Loucy (cell line): Measurements from ENCODE around the gene PRDX3.

Source experiments
- H2AFZ ChIP-seq: fragments of 200-600 bp; sonication (generic); 2 replicates; pipeline ENCODE4 v1.6.0; 2016; ENCODE audit warnings: antibody characterized with exemption, mild to moderate bottlenecking, low read length, moderate library complexity
- H3F3A ChIP-seq: fragments of 200-600 bp; 2 replicates; pipeline ENCODE4 v1.6.0; 2016; ENCODE audit warnings: antibody characterized with exemption, low read depth, mild to moderate bottlenecking
- H3K27me3 ChIP-seq: fragments of 200-600 bp; sonication (generic); 2 replicates; pipeline ENCODE4 v1.6.1; 2014; ENCODE audit warnings: low read length, mild to moderate bottlenecking; ENCODE audit not compliant: insufficient read depth, poor library complexity, severe bottlenecking
- H3K36me3 ChIP-seq: fragments of 200-600 bp; sonication (generic); 2 replicates; pipeline ENCODE4 v1.6.1; 2016; ENCODE audit warnings: low read length; ENCODE audit not compliant: insufficient read depth
- H3K4me1 ChIP-seq: fragments of 200-600 bp; sonication (generic); 2 replicates; pipeline ENCODE4 v1.5.1; 2014; ENCODE audit warnings: low read length, mild to moderate bottlenecking; ENCODE audit not compliant: insufficient read depth, poor library complexity, severe bottlenecking
- H3K4me2 ChIP-seq: fragments of 200-600 bp; sonication (generic); 2 replicates; pipeline ENCODE4 v1.6.0; 2014; ENCODE audit warnings: antibody characterized with exemption, low read length, low read depth, mild to moderate bottlenecking; ENCODE audit not compliant: poor library complexity, severe bottlenecking
- H3K4me3 ChIP-seq: fragments of 200-600 bp; sonication (generic); 2 replicates; pipeline ENCODE4 v1.5.1; 2014; ENCODE audit warnings: low read length, mild to moderate bottlenecking, mixed read lengths; ENCODE audit not compliant: poor library complexity, severe bottlenecking
- H3K79me2 ChIP-seq: fragments of 200-600 bp; sonication (generic); 2 replicates; pipeline ENCODE4 v1.6.1; 2014; ENCODE audit warnings: low read length; ENCODE audit not compliant: insufficient read depth
- H3K9ac ChIP-seq: fragments of 200-600 bp; sonication (generic); 2 replicates; pipeline ENCODE4 v1.6.0; 2014; ENCODE audit warnings: mild to moderate bottlenecking, low read depth, low read length, moderate library complexity; ENCODE audit not compliant: poor library complexity, severe bottlenecking
- H3K9me2 ChIP-seq: fragments of 200-600 bp; sonication (generic); replicated peaks from 2 replicates; pipeline ENCODE4 v1.6.1; 2016; ENCODE audit warnings: low read depth, low read length, mixed read lengths
- H3K9me3 ChIP-seq: fragments of 200-600 bp; sonication (generic); 2 replicates; pipeline ENCODE4 v1.6.1; 2014; ENCODE audit warnings: mild to moderate bottlenecking, antibody characterized with exemption, low read length, low read depth; ENCODE audit not compliant: insufficient read depth
- H4K20me1 ChIP-seq: fragments of 200-600 bp; sonication (generic); 2 replicates; pipeline ENCODE4 v1.6.0; 2014; ENCODE audit warnings: antibody characterized with exemption, low read length, mild to moderate bottlenecking; ENCODE audit not compliant: insufficient read depth, poor library complexity, severe bottlenecking
- EZH2phosphoT487 ChIP-seq: fragments of 200-600 bp; IDR thresholded peaks from 2 replicates; pipeline ENCODE4 v1.6.1; 2018; ENCODE audit warnings: antibody characterized with exemption, mild to moderate bottlenecking, moderate library complexity, borderline replicate concordance
- TF ChIP-seq, protein P1 (sequence below): fragments of 200-600 bp; sonication (generic); conservative IDR thresholded peaks from 2 replicates; pipeline ENCODE4 v1.5.1; 2014; ENCODE audit warnings: mild to moderate bottlenecking, antibody characterized with exemption, low read length

PRDX3 gene

DNA sequence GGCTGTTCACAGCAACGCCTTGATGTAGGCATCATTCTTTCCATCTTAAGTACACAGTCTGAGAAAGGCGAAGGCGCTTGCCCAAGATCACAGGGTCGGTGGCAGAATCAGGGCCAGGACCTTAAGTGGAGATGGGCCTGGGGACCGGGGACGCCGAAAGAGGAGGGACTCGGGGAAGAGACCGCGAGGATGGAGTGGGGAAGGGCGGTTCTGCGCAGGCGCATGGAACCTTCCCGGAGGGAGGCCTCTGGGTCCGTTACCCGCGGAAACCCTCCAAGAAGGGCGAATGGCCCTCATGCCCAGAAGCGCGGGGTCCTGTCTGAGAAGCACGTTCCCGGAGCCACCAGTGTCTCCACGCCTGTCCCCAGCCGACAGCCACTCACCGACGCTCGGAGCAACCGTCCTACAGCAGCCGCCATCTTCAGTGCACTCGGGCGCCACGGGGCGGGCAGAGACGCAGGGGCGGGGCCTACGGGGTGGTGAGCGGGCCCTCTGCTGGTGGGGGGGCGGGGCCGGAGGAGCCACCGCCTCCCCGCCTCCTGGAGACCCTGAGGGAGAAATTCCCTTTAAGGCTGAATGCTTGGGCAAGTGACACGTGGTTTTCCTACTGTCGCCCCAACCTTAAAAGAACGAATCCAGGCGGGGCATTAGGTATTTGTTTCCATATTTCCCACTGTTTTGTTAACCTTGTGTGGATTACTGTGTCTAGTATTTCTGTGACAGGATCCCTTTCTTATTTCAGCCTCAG is at the start of gene PRDX3:
Gene PRDX3, minus strand, starts transcription at position 441 of the 748 bp plus-strand sequence. Its CDS starts 22 bp downstream, at position 419.
- H3K4me3 ChIP-seq, result peak within 1 kb of the TSS; percentile 76
- no peak for TF ChIP-seq EZH2phosphoT487
- TF ChIP-seq, protein P1, sequence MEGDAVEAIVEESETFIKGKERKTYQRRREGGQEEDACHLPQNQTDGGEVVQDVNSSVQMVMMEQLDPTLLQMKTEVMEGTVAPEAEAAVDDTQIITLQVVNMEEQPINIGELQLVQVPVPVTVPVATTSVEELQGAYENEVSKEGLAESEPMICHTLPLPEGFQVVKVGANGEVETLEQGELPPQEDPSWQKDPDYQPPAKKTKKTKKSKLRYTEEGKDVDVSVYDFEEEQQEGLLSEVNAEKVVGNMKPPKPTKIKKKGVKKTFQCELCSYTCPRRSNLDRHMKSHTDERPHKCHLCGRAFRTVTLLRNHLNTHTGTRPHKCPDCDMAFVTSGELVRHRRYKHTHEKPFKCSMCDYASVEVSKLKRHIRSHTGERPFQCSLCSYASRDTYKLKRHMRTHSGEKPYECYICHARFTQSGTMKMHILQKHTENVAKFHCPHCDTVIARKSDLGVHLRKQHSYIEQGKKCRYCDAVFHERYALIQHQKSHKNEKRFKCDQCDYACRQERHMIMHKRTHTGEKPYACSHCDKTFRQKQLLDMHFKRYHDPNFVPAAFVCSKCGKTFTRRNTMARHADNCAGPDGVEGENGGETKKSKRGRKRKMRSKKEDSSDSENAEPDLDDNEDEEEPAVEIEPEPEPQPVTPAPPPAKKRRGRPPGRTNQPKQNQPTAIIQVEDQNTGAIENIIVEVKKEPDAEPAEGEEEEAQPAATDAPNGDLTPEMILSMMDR, result no peak
- H3K9me2 ChIP-seq, result no peaks in the 10 kb centered on the region
- H3K36me3 ChIP-seq, result peaks cover 7% of the 10 kb centered on the region
- no peaks in the 10 kb centered on the region for H3K27me3 ChIP-seq
- peak within 1 kb of the TSS; percentile 99 for H3K4me2 ChIP-seq
- H3K4me1 ChIP-seq, result peaks cover 38% of the 10 kb centered on the region
- no peaks in the 10 kb centered on the region for H3K9me3 ChIP-seq
- H3K79me2 ChIP-seq, result peaks cover 51% of the 10 kb centered on the region
- H3F3A ChIP-seq, result no peaks in the 10 kb centered on the region
- peaks cover 34% of the 10 kb centered on the region for H4K20me1 ChIP-seq
- peak within 1 kb of the TSS; percentile 98 for H2AFZ ChIP-seq
- peak within 1 kb of the TSS; percentile 81 for H3K9ac ChIP-seq

DNA sequence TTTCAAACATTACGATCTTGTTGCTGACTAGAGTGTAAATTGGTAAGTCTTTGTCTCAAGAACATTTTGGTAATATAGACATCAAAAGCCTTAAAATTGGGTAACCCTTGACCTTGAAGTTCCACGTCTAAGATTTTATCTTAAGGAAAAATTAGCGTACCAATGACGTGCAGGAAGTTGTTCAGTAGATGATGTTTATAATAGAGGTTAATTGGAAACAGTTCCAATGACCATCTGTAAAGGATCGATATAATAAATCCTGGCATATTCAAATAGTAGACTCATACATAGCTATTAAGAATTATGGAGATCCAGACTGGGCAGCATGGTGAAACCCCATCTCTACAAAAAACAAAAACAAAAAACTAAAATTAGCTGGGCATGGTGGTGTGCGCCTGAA is 49.2 kb upstream of the PRDX3 start:
- Histone ChIP-seq H3K4me3 (no peak overlapping the region), H3K79me2 (peaks cover 21% of the 10 kb centered on the region; the same call in 1 of the 2 replicates), H4K20me1 (no peaks in the 10 kb centered on the region), H3K4me1 (no peaks in the 10 kb centered on the region), H3K4me2 (no peak overlapping the region), H3K9ac (no peak overlapping the region), H2AFZ (no peak overlapping the region), H3F3A (no peaks in the 10 kb centered on the region), H3K9me3 (no peaks in the 10 kb centered on the region), H3K27me3 (no peaks in the 10 kb centered on the region), H3K9me2 (no peaks in the 10 kb centered on the region), H3K36me3 (no peaks in the 10 kb centered on the region)
- no peak for TF ChIP-seq EZH2phosphoT487
- TF ChIP-seq, protein P1, result no peak

DNA sequence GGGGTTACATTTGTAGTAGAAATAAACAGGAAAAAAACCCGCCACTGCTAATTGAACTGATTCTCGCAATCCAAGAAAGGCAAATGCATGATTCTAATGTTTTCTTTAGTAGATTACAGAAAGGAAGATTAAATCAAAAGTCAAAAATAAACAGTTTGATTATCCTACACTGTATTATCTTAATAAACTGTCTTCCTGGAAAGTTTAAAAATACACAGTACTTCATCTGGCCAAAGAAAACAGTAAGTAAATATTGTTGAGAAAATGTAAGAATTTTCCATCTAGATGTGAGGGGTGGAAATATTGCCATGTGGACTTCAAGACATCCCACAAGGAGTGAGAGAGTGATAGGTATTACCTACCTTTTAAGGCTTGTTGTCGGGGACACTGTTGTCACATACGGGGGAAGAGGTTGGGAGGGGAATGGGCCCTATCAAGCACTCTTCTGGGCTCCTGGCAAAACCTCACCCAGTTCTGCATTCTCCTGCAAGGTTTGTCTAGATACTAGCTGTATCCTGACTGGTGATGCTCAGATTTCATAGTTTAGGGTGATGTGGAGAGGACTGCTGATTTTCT is 46.6 kb upstream of the PRDX3 start:
- Histone ChIP-seq H3K27me3 (no peaks in the 10 kb centered on the region), H3K79me2 (peaks cover 21% of the 10 kb centered on the region; the same call in 1 of the 2 replicates), H3K4me1 (no peaks in the 10 kb centered on the region), H3K4me3 (no peak overlapping the region), H4K20me1 (no peaks in the 10 kb centered on the region), H3F3A (no peaks in the 10 kb centered on the region), H3K4me2 (no peak overlapping the region), H2AFZ (no peak overlapping the region), H3K9ac (no peak overlapping the region), H3K9me3 (no peaks in the 10 kb centered on the region), H3K36me3 (no peaks in the 10 kb centered on the region), H3K9me2 (no peaks in the 10 kb centered on the region)
- TF ChIP-seq EZH2phosphoT487, result no peak
- TF ChIP-seq, protein P1, result no peak
